HepG2 (cell line): ENCODE data around the gene RRM2. TPM values are rescaled to one million over a fixed set of nuclear protein-coding genes. Genes with fewer than 3 reads are reported as not detected.

Experiments used
- CBX2 ChIP-seq, 2 experiments: fragments of 200-600 bp in 1 of 2; sonication (generic); formaldehyde crosslinking in 1 of 2; IDR thresholded peaks; 2 replicates each; pipeline versions ENCODE4 v1.7.0 to v1.8.1; 2018 to 2022; ENCODE audit warnings: low read depth in 2 of 2, low read length in 1 of 2, mild to moderate bottlenecking in 1 of 2, missing genetic modification reagents in 1 of 2
- CREM ChIP-seq, 2 experiments: sonication (generic) in 1 of 2; formaldehyde crosslinking in 1 of 2; IDR thresholded peaks; 2 replicates each; pipeline versions ENCODE4 v1.4.0 to v1.6.1; 2016 to 2020; ENCODE audit warnings: antibody characterized with exemption in 1 of 2, mild to moderate bottlenecking in 1 of 2, missing genetic modification reagents in 1 of 2
- MEF2D ChIP-seq: sonication (generic); formaldehyde crosslinking; IDR thresholded peaks from 2 replicates; pipeline ENCODE4 v1.5.1; 2020; ENCODE audit warnings: mild to moderate bottlenecking, missing genetic modification reagents
- NONO ChIP-seq, 2 experiments: fragments of 450-650 bp in 1 of 2; sonication (generic) in 1 of 2; formaldehyde crosslinking in 1 of 2; IDR thresholded peaks in 1 of 2; conservative IDR thresholded peaks in 1 of 2; 2 replicates each; pipeline versions ENCODE4 v1.6.1 to v1.8.0; 2017 to 2022; ENCODE audit warnings: mild to moderate bottlenecking in 1 of 2, missing genetic modification reagents in 1 of 2, moderate library complexity in 1 of 2
- NR2C2 ChIP-seq: sonication (generic); formaldehyde crosslinking; IDR thresholded peaks from 2 replicates; pipeline ENCODE4 v1.4.0; 2020; ENCODE audit warnings: missing genetic modification reagents, mild to moderate bottlenecking, moderate library complexity, borderline replicate concordance
- ONECUT2 ChIP-seq: sonication (generic); formaldehyde crosslinking; IDR thresholded peaks from 2 replicates; pipeline ENCODE4 v1.4.0; 2020; ENCODE audit warnings: missing genetic modification reagents
- PAF1 ChIP-seq: IDR thresholded peaks from 2 replicates; pipeline ENCODE4 v1.6.1; 2016; ENCODE audit warnings: missing genetic modification reagents, missing compliant biosample characterization
- SKI ChIP-seq: fragments of 450-650 bp; IDR thresholded peaks from one replicate; pipeline ENCODE4 v1.6.1; 2018; ENCODE audit warnings: mild to moderate bottlenecking; ENCODE audit not compliant: partially characterized antibody
- TCF12 ChIP-seq, 2 experiments: fragments of 450-650 bp in 1 of 2; sonication (generic) in 1 of 2; formaldehyde crosslinking in 1 of 2; IDR thresholded peaks; 2 replicates each; pipeline versions ENCODE4 v1.6.1 to v1.8.0; 2017 to 2022; ENCODE audit warnings: antibody characterized with exemption in 1 of 2, mild to moderate bottlenecking in 1 of 2, missing genetic modification reagents in 1 of 2, moderate library complexity in 1 of 2
- ZBTB3 ChIP-seq: sonication (generic); formaldehyde crosslinking; IDR thresholded peaks from 2 replicates; pipeline ENCODE4 v1.4.0; 2020; ENCODE audit warnings: low read depth, mild to moderate bottlenecking, moderate library complexity, missing genetic modification reagents, borderline replicate concordance
- ZBTB38 ChIP-seq: sonication (generic); formaldehyde crosslinking; IDR thresholded peaks from 2 replicates; pipeline ENCODE4 v1.5.1; 2020; ENCODE audit warnings: mild to moderate bottlenecking, missing genetic modification reagents
- ZFP90 ChIP-seq: sonication (generic); formaldehyde crosslinking; IDR thresholded peaks from 2 replicates; pipeline ENCODE4 v1.8.0; 2022; ENCODE audit warnings: missing genetic modification reagents, mild to moderate bottlenecking, inconsistent platforms, borderline replicate concordance
- ZNF136 ChIP-seq: sonication (generic); formaldehyde crosslinking; IDR thresholded peaks from 2 replicates; pipeline ENCODE4 v1.8.1; 2022; ENCODE audit warnings: low read depth, mild to moderate bottlenecking, moderate library complexity, missing genetic modification reagents
- ZNF20 ChIP-seq: sonication (generic); formaldehyde crosslinking; IDR thresholded peaks from 2 replicates; pipeline ENCODE4 v1.4.0; 2020; ENCODE audit warnings: mild to moderate bottlenecking, moderate library complexity, missing genetic modification reagents
- ZNF292 ChIP-seq: sonication (generic); formaldehyde crosslinking; IDR thresholded peaks from 2 replicates; pipeline ENCODE4 v1.8.1; 2022; ENCODE audit warnings: mild to moderate bottlenecking, low read depth, missing genetic modification reagents, borderline replicate concordance
- ZNF34 ChIP-seq: sonication (generic); formaldehyde crosslinking; IDR thresholded peaks from 2 replicates; pipeline ENCODE4 v1.4.0; 2020; ENCODE audit warnings: mild to moderate bottlenecking, missing genetic modification reagents, borderline replicate concordance
- ZNF446 ChIP-seq: sonication (generic); formaldehyde crosslinking; IDR thresholded peaks from 2 replicates; pipeline ENCODE4 v1.5.0; 2020; ENCODE audit warnings: mild to moderate bottlenecking, missing genetic modification reagents
- ZNF780A ChIP-seq: sonication (generic); formaldehyde crosslinking; IDR thresholded peaks from 2 replicates; pipeline ENCODE4 v1.8.0; 2022; ENCODE audit warnings: mild to moderate bottlenecking, missing genetic modification reagents, moderate library complexity
- ZNF784 ChIP-seq: sonication (generic); formaldehyde crosslinking; IDR thresholded peaks from 2 replicates; pipeline ENCODE4 v1.5.1; 2020; ENCODE audit warnings: missing genetic modification reagents, mild to moderate bottlenecking, borderline replicate concordance
- polyA plus RNA-seq, 8 experiments: library from polyadenylated mRNA; depleted of rRNA in 3 of 8; stranded (reverse) in 7 of 8; unstranded in 1 of 8; fragments of >200 nt; fragmentation: Illumina TruSeq in 4 of 8; extraction: Trizol in 4 of 8; gene quantifications; 2 replicates each; pipeline versions ENCODE4 v1.2.1 to v1.2.3, GENCODE V29; 2011 to 2016; ENCODE audit warnings: low read depth in 4 of 8, missing spikeins in 1 of 8, mixed read lengths in 1 of 8; ENCODE audit not compliant: insufficient read depth in 1 of 8
- total RNA-seq, 5 experiments: library from RNA; depleted of rRNA; stranded (reverse); fragments of >200 nt; fragmentation: Illumina TruSeq; extraction: Trizol; gene quantifications; 2 replicates each; pipeline ENCODE4 v1.2.3, GENCODE V29; 2016; ENCODE audit warnings: low read depth in 1 of 5
- TF ChIP-seq, protein P1 (sequence below): sonication (generic); formaldehyde crosslinking; IDR thresholded peaks from 2 replicates; pipeline ENCODE4 v1.5.1; 2020; ENCODE audit warnings: mild to moderate bottlenecking, missing genetic modification reagents, borderline replicate concordance

RRM2 gene
- total and polyA plus RNA-seq, 2 of the 13 experiments (the other 11 are each of a cell fraction or from before 2014, with no cell fraction given), result 31.3 to 150 TPM

GRCh38 chr2:10120158-10120876, 2.2 kb upstream of the RRM2 start (continued):
- peak; percentile 41; the same call in 1 of the 2 replicates for TF ChIP-seq ZNF780A (CRISPR knock-in tag)
- peak; percentile 76 for TF ChIP-seq ZBTB38 (CRISPR knock-in tag)
- peak; percentile 91; the same call in 1 of the 2 replicates for TF ChIP-seq ZFP90 (CRISPR knock-in tag)
- no peak for TF ChIP-seq PAF1 (CRISPR knock-in tag)
- TF ChIP-seq ZNF784 (CRISPR knock-in tag), result peak; percentile 73; the same call in 1 of the 2 replicates
- TF ChIP-seq, protein P1, sequence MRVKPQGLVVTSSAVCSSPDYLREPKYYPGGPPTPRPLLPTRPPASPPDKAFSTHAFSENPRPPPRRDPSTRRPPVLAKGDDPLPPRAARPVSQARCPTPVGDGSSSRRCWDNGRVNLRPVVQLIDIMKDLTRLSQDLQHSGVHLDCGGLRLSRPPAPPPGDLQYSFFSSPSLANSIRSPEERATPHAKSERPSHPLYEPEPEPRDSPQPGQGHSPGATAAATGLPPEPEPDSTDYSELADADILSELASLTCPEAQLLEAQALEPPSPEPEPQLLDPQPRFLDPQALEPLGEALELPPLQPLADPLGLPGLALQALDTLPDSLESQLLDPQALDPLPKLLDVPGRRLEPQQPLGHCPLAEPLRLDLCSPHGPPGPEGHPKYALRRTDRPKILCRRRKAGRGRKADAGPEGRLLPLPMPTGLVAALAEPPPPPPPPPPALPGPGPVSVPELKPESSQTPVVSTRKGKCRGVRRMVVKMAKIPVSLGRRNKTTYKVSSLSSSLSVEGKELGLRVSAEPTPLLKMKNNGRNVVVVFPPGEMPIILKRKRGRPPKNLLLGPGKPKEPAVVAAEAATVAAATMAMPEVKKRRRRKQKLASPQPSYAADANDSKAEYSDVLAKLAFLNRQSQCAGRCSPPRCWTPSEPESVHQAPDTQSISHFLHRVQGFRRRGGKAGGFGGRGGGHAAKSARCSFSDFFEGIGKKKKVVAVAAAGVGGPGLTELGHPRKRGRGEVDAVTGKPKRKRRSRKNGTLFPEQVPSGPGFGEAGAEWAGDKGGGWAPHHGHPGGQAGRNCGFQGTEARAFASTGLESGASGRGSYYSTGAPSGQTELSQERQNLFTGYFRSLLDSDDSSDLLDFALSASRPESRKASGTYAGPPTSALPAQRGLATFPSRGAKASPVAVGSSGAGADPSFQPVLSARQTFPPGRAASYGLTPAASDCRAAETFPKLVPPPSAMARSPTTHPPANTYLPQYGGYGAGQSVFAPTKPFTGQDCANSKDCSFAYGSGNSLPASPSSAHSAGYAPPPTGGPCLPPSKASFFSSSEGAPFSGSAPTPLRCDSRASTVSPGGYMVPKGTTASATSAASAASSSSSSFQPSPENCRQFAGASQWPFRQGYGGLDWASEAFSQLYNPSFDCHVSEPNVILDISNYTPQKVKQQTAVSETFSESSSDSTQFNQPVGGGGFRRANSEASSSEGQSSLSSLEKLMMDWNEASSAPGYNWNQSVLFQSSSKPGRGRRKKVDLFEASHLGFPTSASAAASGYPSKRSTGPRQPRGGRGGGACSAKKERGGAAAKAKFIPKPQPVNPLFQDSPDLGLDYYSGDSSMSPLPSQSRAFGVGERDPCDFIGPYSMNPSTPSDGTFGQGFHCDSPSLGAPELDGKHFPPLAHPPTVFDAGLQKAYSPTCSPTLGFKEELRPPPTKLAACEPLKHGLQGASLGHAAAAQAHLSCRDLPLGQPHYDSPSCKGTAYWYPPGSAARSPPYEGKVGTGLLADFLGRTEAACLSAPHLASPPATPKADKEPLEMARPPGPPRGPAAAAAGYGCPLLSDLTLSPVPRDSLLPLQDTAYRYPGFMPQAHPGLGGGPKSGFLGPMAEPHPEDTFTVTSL (CRISPR knock-in tag), result no peak
- peak; percentile 66; the same call in 1 of the 2 replicates for TF ChIP-seq ZNF292 (CRISPR knock-in tag)
- TF ChIP-seq SKI, result peak; percentile 76
- TF ChIP-seq CREM (IDR thresholded peaks at IDR 0.05), result 0 out of 2 replicates have a peak, but pooled peaks have one; percentile 22
- TF ChIP-seq CREM (CRISPR knock-in tag; IDR thresholded peaks at IDR 0.05), result no peak
- no peak for TF ChIP-seq TCF12 (IDR thresholded peaks at IDR 0.05)
- TF ChIP-seq TCF12 (CRISPR knock-in tag; IDR thresholded peaks at IDR 0.05), result peak; percentile 79; the same call in 1 of the 2 replicates
- TF ChIP-seq ZNF20, result 0 out of 2 replicates have a peak, but pooled peaks have one; percentile 86
- TF ChIP-seq ZNF136 (CRISPR knock-in tag), result no peak
- peak; percentile 75; the same call in 1 of the 2 replicates for TF ChIP-seq ZBTB3 (CRISPR knock-in tag)
- TF ChIP-seq NR2C2 (CRISPR knock-in tag), result peak; percentile 58; the same call in 1 of the 2 replicates
- TF ChIP-seq ZNF446 (CRISPR knock-in tag), result peak; percentile 76; the same call in 1 of the 2 replicates
- TF ChIP-seq ONECUT2 (CRISPR knock-in tag), result peak; percentile 46; the same call in 1 of the 2 replicates
- no peak; the same call in 1 of the 2 replicates for TF ChIP-seq ZNF34 (CRISPR knock-in tag)
- TF ChIP-seq NONO (IDR thresholded peaks at IDR 0.05), result no peak
- peak; percentile 88 for TF ChIP-seq NONO (CRISPR knock-in tag; conservative IDR thresholded peaks at IDR 0.05)
- TF ChIP-seq MEF2D (CRISPR knock-in tag), result peak; percentile 18; the same call in 1 of the 2 replicates
- TF ChIP-seq CBX2 (IDR thresholded peaks at IDR 0.05; ENCODE audit: low read depth, low read length), result no peak
- no peak for TF ChIP-seq CBX2 (CRISPR knock-in tag; IDR thresholded peaks at IDR 0.05; ENCODE audit: low read depth)
